Activated CD4-positive, CD25-positive, alpha-beta regulatory T cell treated with anti-CD3 and anti-CD28 coated beads, Interleukin-2, amount 50 U/mL, for 72 hours (primary cell): ENCODE results near the gene AMZ1.
"Not testable (repeated sequence)": the region's sequence is repeated elsewhere in the genome, so short reads cannot be mapped to it uniquely, and the experiment has no call there.

ENCODE experiments used
- DNase-seq: peaks from one replicate; pipeline ENCODE4 v3.0.0; 2021

AMZ1 gene

DNA sequence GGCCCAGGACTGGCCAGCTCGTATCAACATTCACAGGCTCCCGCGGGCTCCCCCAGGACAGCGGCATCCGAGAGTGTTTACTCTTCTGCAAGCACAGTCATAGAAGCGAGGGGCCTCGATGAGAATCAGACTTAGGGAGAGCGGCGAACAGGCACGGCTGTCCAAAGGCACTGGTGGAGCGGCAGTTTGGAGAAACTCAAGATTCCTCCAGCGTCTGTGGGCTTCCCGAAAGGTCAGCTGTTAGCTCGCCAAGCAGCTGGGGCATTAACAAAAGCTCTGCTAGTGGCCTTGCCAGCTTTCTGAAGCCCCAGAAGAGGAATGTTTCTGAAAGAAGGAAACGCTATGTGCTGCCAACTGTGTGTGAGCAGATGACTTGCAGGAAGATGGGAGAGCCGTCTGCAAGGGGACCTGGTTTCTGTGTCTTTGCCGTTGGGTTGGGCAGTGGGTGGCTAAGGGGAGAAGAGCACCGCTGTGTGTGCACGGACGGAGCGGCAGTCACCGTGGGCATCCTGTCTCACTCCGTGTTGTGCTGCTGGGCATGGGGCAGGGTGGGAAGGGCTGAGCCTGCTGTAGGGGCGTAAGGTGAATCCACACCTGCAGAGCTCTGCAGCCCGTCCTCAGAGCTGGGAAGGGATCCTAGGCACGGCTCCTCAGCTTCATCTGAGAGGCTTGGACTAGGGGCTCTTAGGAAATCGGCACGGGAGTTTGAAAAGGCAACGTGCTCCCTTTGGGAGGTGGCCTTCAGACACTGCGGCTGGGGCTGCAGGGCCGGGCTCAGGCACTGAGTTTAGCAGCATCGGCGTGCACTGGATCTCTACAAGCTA lies 42.1 kb downstream of the AMZ1 start:
- DNase-seq = no peak

GRCh38 chr7:2730846-2731770 lies 43.1 kb downstream of the AMZ1 start:
- DNase-seq = no peak

- DNase-seq = no peak
Observed at GRCh38 chr7:2732388-2732787, 44.4 kb downstream of the AMZ1 start.

- no peak for DNase-seq
Observed at GRCh38 chr7:2732959-2733584, 45.1 kb downstream of the AMZ1 start.

GRCh38 chr7:2734084-2734686 lies 46.2 kb downstream of the AMZ1 start:
- no peak for DNase-seq

DNA sequence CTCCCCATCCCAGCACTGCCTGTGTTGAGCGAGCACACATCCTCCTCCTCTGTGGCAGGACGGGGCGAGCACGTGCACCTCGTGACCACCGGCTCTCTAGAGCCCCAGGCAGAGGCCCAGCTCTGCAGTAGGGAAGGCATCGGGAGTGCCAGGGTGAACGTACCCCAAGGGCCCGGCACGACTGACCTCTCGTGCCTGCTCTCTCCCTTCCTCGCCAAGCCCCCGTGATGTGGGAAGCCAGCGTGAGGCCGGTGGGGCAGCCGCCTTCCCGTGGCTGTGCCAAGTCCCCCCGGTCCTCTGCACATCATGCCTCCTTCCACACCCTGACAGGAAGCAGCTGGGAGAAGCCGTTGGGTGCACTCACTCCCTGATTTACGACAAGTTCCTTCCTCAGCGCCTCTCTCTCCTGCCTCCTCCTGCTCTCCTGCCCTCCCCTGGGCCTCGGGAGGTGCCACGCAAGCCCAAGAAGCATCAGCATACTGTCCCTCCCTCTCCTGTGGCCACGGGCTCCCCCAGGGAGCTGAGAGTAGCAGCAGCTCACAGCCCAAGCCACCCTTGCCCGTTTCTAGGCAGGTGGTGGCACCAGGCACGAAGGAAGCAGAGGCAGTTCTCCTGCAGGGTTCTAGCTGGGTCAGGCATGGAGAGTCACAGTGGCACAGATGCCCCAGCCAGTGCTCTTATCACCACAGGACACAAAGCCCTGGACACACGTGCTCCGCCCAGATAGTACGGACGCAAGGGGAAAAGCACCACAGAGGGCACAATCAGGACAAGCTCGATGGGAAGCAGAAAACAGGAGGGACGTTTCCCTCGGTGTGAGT lies 47.0 kb downstream of the AMZ1 start:
- DNase-seq = no peak

- DNase-seq = no peak
Observed at GRCh38 chr7:2735744-2736143, 47.7 kb downstream of the AMZ1 start.

GRCh38 chr7:2736411-2736914 lies 48.5 kb downstream of the AMZ1 start:
- DNase-seq = no peak

GRCh38 chr7:2737005-2737743 lies 49.2 kb downstream of the AMZ1 start:
- DNase-seq = not testable (repeated sequence)

DNA sequence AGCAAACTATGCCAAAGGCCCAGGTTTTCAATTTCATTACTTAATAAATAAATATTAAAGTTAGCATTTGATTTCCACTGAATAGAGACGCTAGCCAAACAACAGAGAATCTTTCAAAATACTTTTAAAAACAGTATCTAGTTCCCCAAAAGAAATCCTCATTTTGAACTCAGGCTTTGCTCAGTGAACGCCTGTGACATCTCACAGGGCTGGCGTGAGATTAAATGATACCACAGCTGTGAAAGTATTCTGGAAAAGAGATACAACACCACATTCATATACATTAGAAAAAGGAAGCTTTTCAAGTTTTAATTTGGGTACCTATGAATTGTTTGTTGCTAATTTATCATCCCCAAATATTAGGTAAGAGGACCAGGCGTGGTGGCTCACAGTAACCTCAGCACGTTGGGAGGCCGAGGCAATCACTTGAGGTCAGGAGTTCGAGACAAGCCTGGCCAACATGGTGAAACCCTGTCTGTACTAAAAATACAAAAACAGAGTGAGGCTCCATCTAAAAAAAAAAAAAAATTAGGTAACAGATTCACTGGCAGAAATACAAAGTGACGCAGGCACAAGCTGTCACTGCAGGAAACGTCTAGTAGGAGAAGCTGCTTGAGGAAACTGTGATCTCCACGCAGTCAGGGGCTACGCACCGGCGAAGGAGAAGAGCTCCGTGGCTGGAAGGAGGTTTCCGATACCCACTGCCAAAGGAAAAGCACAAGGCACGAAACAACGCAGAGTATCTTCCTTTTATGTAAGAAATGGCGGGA lies 50.0 kb downstream of the AMZ1 start:
- no peak for DNase-seq

DNA sequence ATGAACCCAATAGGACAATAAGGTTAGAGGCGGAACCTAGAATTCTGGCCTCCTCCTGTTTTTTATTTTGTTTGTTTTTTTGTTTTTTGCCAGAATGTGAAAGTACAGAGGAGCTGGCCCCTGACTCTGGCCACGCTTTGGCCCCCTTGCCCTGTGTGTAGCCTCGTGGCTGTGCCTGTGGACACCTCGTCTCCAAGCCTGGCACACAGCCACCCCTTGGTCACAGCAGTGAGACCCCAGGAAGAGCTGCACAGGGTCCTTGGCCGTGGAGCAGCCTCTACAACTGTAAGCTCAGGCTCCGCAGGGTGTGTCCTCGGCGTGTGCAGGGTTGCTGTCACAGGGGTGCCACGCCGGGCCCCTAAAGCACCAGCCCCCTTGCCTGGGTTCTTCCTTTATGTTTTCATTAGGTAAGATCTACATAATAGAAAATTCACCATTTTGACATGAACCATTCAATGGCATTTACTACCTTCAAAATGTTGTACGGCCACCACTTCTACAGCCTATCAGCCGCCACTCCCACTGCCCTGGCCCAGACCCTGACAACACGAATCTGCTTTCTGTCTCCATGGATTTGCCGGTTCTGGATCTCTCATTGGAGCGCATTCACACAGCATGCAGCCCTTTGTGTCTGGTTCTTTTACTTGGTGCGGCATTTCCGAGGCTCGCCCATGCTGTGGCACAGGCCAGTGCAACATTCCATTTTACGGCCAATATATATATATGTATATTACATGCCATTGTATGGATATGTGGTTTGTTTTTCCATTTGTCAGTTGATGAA lies 51.0 kb downstream of the AMZ1 start:
- DNase-seq = no peak

- DNase-seq = not testable (repeated sequence)
Observed at GRCh38 chr7:2743523-2744185, 55.7 kb downstream of the AMZ1 start.

DNA sequence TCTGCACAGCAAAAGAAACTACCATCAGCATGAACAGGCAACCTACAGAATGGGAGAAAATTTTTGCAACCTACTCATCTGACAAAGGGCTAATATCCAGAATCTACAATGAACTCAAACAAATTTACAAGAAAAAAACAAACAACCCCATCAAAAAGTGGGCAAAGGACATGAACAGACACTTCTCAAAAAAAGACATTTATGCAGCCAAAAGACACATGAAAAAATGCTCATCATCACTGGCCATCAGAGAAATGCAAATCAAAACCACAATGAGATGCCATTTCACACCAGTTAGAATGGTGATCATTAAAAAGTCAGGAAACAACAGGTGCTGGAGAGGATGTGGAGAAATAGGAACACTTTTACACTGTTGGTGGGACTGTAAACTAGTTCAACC lies 60.7 kb downstream of the AMZ1 start:
- DNase-seq = not testable (repeated sequence)

DNA sequence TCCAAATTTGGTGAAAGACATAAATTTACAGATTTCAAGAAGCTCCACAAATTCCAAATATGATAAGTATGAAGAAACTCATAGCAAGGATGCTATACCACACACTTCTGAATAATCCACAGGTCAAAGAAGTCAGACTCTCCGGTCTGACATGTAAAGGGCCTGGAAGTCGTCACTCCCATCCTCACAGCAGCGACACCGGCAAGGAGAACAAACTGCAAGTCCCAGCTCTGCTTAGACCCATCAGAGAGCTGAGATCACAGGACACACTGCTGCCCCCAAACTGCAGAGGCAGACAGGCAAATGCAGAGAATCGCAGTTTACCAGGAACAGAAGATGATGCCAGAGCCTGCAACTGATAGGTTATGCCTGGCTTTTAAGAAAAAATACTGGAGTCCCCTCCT lies 62.0 kb downstream of the AMZ1 start:
- no peak for DNase-seq

DNA sequence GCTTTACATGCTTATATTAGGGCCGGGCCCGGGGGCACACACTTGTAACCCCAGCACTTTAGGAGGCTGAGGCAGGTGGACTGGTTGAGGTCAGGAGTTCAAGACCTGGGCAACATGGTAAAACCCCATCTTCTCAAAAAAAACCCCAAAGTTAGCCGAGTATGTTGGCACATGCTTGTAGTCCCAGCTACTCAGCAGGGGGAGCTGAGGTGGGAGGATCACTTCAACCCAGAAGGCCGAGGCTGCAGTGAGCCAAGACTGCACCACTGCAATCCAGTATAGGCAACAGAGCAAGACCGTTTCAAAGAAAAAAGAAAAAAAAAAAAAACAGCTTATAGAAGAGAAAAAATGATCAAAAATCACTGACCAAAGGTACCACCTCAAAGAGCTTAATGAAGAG lies 63.1 kb downstream of the AMZ1 start:
- no peak for DNase-seq

GRCh38 chr7:2753148-2753547 lies 65.1 kb downstream of the AMZ1 start:
- no peak for DNase-seq

GRCh38 chr7:2754086-2754485 lies 66.1 kb downstream of the AMZ1 start:
- no peak for DNase-seq

GRCh38 chr7:2754912-2755311 lies 66.9 kb downstream of the AMZ1 start:
- DNase-seq = no peak

DNA sequence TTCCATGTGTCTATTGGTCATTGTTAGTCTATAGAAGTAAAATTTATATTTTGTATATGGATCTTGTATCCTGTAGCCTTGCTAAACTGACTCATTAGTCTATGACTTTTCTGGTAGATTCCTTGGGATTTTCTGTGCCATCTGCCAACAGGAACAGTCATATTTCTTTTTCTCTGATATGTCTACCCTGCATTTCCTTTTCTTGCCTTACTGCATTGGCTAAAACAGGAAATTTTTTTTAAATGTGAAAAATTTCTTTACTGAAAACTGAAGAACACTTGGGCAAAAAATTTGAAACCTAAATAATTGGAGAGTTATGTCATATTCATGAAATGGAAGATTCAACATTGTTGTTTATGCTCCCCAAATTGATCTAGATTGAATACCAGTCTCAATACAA lies 67.5 kb downstream of the AMZ1 start:
- no peak for DNase-seq
